Measurements from ENCODE around the gene PAPPA2. TPM values are rescaled to one million over a fixed set of nuclear protein-coding genes. Genes with fewer than 3 reads are reported as not detected.
A peak's percentile ranks its signal among the peaks of the same experiment; 100 is the strongest.
"Not testable (repeated sequence)": the region's sequence is repeated elsewhere in the genome, so short reads cannot be mapped to it uniquely, and the experiment has no call there.

Gene PAPPA2
- total and polyA plus RNA-seq, 12 donors = 0.03 to 0.87 (median 0.10) TPM; not detected in 1

DNA sequence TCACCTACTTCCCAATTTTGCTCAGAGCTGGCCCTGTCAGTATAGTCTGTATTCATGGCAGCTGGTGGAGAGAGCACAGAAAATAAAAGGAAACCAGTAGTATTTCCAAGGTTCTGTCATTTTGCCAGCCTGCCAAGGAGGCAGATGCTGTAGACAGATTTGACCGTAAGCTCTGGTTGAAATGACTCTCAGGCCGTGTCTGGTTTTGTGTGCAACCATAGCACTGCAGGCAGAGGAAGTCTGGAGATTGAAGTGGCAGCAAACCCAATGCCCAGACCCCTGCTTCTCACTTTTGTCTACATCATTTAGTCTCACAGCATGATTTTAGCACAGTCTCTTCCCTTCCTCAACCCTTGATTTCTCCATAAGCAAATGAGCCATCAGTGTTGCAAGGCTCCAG lies 291.7 kb downstream of the PAPPA2 start:
- Histone ChIP-seq H3K4me3 (no peak overlapping the region), H3K27me3 (no peaks in the 10 kb centered on the region), H3K27ac (no peak overlapping the region), H3K4me1 (replicated peaks in 1 of 2) (no peaks in the 10 kb centered on the region), H3K36me3 (replicated peaks in 1 of 2) (no peaks in the 10 kb centered on the region), H3K9me3 (replicated peaks in 1 of 3) (no peaks in the 10 kb centered on the region)
- no peak for TF ChIP-seq POLR2A (IDR thresholded peaks at IDR 0.05)
- TF ChIP-seq, protein P1, sequence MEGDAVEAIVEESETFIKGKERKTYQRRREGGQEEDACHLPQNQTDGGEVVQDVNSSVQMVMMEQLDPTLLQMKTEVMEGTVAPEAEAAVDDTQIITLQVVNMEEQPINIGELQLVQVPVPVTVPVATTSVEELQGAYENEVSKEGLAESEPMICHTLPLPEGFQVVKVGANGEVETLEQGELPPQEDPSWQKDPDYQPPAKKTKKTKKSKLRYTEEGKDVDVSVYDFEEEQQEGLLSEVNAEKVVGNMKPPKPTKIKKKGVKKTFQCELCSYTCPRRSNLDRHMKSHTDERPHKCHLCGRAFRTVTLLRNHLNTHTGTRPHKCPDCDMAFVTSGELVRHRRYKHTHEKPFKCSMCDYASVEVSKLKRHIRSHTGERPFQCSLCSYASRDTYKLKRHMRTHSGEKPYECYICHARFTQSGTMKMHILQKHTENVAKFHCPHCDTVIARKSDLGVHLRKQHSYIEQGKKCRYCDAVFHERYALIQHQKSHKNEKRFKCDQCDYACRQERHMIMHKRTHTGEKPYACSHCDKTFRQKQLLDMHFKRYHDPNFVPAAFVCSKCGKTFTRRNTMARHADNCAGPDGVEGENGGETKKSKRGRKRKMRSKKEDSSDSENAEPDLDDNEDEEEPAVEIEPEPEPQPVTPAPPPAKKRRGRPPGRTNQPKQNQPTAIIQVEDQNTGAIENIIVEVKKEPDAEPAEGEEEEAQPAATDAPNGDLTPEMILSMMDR (IDR thresholded peaks at IDR 0.05) = no peak
- DNase-seq = peak in 1 of 7 donors; percentile 62
- WGBS, 4 donors = 51 to 76% (median 69%) methylated on average over 2 of the region's 2 CpGs
- intact Hi-C loops (cut with DNase I) = no loop called here

DNA sequence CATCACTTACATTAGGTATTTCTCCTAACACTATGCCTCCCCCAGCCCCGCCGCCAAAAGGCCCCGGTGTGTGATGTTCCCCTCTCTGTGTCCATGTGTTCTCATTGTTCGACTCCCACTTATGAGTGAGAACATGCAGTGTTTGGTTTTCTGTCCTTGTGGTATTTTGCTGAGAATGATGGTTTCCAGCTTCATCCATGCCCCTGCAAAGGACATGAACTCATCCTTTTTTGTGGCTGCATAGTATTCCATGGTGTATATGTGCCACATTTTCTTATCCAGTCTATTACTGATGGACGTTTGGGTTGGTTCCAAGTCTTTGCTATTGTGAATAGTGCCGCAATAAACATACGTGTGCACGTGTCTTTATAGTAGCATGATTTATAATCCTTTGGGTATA lies 293.8 kb downstream of the PAPPA2 start:
- H3K27me3 ChIP-seq; H3K4me3 ChIP-seq; H3K36me3 ChIP-seq (replicated peaks in 1 of 2); H3K9me3 ChIP-seq (replicated peaks in 1 of 3); H3K27ac ChIP-seq; H3K4me1 ChIP-seq (replicated peaks in 1 of 2); intact Hi-C loops (cut with DNase I); DNase-seq: not testable (repeated sequence)
- WGBS, 4 donors = 84 to 93% (median 90%) methylated on average over 8 of the region's 8 CpGs

DNA sequence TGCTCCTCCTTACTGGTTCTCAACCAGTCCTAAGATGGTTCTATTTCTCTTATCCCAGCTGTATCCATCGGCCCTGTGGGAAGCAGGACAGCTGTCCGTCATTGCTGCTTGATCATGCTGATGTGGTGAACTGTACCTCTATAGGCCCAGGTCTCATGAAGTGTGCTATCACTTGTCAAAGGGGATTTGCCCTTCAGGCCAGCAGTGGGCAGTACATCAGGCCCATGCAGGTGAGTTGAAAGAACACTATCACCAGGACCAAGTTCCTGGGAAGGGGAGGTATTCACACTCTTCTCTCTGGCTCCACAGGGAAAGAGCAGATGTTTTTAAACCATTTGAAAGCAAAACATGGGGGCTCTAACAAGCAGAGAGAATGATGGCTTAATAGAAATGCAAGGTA lies 302.6 kb downstream of the PAPPA2 start:
- H3K27me3 ChIP-seq = no peaks in the 10 kb centered on the region
- H3K4me3 ChIP-seq = no peak overlapping the region
- no peak for DNase-seq
- H3K36me3 ChIP-seq (replicated peaks in 1 of 2) = no peaks in the 10 kb centered on the region
- no peak for TF ChIP-seq POLR2A (IDR thresholded peaks at IDR 0.05)
- TF ChIP-seq, protein P1 (IDR thresholded peaks at IDR 0.05) = no peak
- H3K27ac ChIP-seq = no peak overlapping the region
- no peaks in the 10 kb centered on the region for H3K4me1 ChIP-seq (replicated peaks in 1 of 2)
- WGBS, 4 donors = 80 to 93% (median 83%) methylated on average over 2 of the region's 2 CpGs
- intact Hi-C loops (cut with DNase I) = no loop called here
- H3K9me3 ChIP-seq (replicated peaks in 1 of 3) = no peaks in the 10 kb centered on the region

DNA sequence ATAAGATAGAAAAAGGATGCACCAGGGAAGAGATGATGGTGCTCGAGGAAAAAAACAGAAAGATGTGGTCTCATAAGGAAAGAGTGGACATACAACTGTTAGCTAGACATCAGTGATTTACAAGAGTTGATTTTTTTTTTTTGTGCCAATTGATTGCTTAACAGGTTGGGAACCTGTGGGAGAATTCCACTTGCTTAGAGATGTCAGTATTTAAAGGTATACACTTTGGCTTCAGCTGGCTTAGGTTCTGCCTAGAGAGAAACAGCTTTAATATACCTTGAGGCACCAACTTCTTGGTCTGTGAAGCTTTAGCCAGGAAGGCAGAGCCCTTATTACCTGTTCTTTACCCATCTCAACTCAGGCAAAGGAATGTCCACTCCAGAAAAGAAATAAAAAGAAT lies 303.8 kb downstream of the PAPPA2 start:
- 53 to 77% (median 76%) methylated on average over 1 of the region's 1 CpG for WGBS, 4 donors
- no peak overlapping the region for H3K27ac ChIP-seq
- TF ChIP-seq, protein P1 (IDR thresholded peaks at IDR 0.05) = no peak
- no peak for TF ChIP-seq POLR2A (IDR thresholded peaks at IDR 0.05)
- no peaks in the 10 kb centered on the region for H3K36me3 ChIP-seq (replicated peaks in 1 of 2)
- intact Hi-C loops (cut with DNase I) = no loop called here
- no peak overlapping the region for H3K4me3 ChIP-seq
- H3K9me3 ChIP-seq (replicated peaks in 1 of 3) = no peaks in the 10 kb centered on the region
- H3K4me1 ChIP-seq (replicated peaks in 1 of 2) = no peaks in the 10 kb centered on the region
- no peaks in the 10 kb centered on the region for H3K27me3 ChIP-seq
- no peak for DNase-seq

DNA sequence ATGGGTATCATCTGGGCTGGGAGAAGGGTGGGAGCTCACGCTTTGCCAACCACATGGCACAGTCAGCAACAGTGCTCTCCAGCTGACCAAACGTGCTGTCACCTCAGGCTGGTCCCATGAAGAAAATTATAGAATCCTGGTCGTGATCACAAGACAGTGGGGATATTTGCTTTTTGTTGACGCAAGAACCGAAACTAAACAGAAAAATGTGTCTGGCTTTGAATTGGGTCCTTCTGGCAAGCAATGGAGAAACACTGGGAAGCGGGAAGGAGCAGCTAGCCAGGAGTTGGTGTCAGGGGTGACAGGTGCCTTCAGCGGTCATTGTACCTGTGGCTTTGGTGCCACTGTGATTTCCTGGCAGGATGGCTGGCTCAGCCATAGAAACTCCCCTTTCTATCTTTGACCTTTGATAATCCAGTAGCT lies 304.8 kb downstream of the PAPPA2 start:
- no peaks in the 10 kb centered on the region for H3K27me3 ChIP-seq
- no peak for TF ChIP-seq POLR2A (IDR thresholded peaks at IDR 0.05)
- TF ChIP-seq, protein P1 (IDR thresholded peaks at IDR 0.05) = no peak
- 76 to 84% (median 78%) methylated on average over 7 of the region's 7 CpGs for WGBS, 4 donors
- H3K9me3 ChIP-seq (replicated peaks in 1 of 3) = no peaks in the 10 kb centered on the region
- H3K4me1 ChIP-seq (replicated peaks in 1 of 2) = no peaks in the 10 kb centered on the region
- no peak overlapping the region for H3K4me3 ChIP-seq
- intact Hi-C loops (cut with DNase I) = no loop called here
- H3K27ac ChIP-seq = no peak overlapping the region
- no peaks in the 10 kb centered on the region for H3K36me3 ChIP-seq (replicated peaks in 1 of 2)
- DNase-seq = no peak
